Suprapubic skin (tissue), 4 donors: ENCODE results near the gene SPECC1L. TPM values are rescaled to one million over a fixed set of nuclear protein-coding genes. Genes with fewer than 3 reads are reported as not detected.

Experiments
- DNase-seq, 2 donors: peaks; one replicate each; pipeline ENCODE4 v3.0.0-alpha.2; 2019; ENCODE audit warnings: low spot score in 2 of 2
- H3K27ac ChIP-seq: fragments of 200-600 bp; sonication (generic); one replicate; pipeline ENCODE4 v1.5.1; 2019
- H3K27me3 ChIP-seq: fragments of 200-600 bp; sonication (generic); one replicate; pipeline ENCODE4 v1.5.1; 2019
- H3K36me3 ChIP-seq: fragments of 200-600 bp; sonication (generic); one replicate; pipeline ENCODE4 v1.5.1; 2019
- H3K4me1 ChIP-seq: fragments of 200-600 bp; sonication (generic); one replicate; pipeline ENCODE4 v1.5.1; 2019
- H3K4me3 ChIP-seq: fragments of 200-600 bp; sonication (generic); one replicate; pipeline ENCODE4 v1.5.1; 2019; ENCODE audit warnings: mild to moderate bottlenecking
- H3K9me3 ChIP-seq: fragments of 200-600 bp; sonication (generic); one replicate; pipeline ENCODE4 v1.5.1; 2019
- CTCF ChIP-seq, 2 donors: fragments of 200-600 bp in 1 of 2; fragments of 450-650 bp in 1 of 2; sonication (generic) in 1 of 2; IDR thresholded peaks; one replicate each; pipeline ENCODE4 v1.5.1; 2016 to 2019; ENCODE audit warnings: antibody characterized with exemption in 2 of 2, mild to moderate bottlenecking in 1 of 2, moderate library complexity in 1 of 2
- EP300 ChIP-seq: sonication (generic); formaldehyde crosslinking; IDR thresholded peaks from one replicate; pipeline ENCODE4 v1.6.1; 2017; ENCODE audit warnings: antibody characterized with exemption
- POLR2A ChIP-seq, 2 donors: fragments of 450-650 bp; IDR thresholded peaks; one replicate each; pipeline ENCODE4 v1.6.1; 2017; ENCODE audit warnings: antibody characterized with exemption in 2 of 2, mild to moderate bottlenecking in 2 of 2, moderate library complexity in 2 of 2
- POLR2AphosphoS5 ChIP-seq, 3 donors: sonication (generic); formaldehyde crosslinking; IDR thresholded peaks; one replicate each; pipeline ENCODE4 v1.6.1; 2017; ENCODE audit warnings: antibody characterized with exemption in 3 of 3
- WGBS: methylation state at CpG from one replicate; pipeline ENCODE4 v1.1.5; 2018; 5-methylcytosine and 5-hydroxymethylcytosine counted together
- total RNA-seq, 4 donors: library from RNA; depleted of rRNA; stranded (reverse); fragments of >200 nt; gene quantifications; one replicate each; pipeline ENCODE4 v1.1.0, GENCODE V29; 2016

Gene SPECC1L
- total RNA-seq, 4 donors from 2014 or later, result 15.7 to 28.5 (median 21.4) TPM

- DNase-seq, result no peak
- 86% methylated on average over 1 of the region's 1 CpG for WGBS
- Histone ChIP-seq H3K9me3 (no peaks in the 10 kb centered on the region), H3K36me3 (no peaks in the 10 kb centered on the region), H3K4me3 (no peak overlapping the region), H3K27ac (no peak overlapping the region), H3K4me1 (peaks cover 6% of the 10 kb centered on the region), H3K27me3 (no peaks in the 10 kb centered on the region)
- TF ChIP-seq EP300, result no peak
- no peak for TF ChIP-seq POLR2A (IDR thresholded peaks at IDR 0.05)
- TF ChIP-seq CTCF (IDR thresholded peaks at IDR 0.05), result no peak
- TF ChIP-seq POLR2AphosphoS5 (IDR thresholded peaks at IDR 0.05), result no peak
These were observed 119.0 kb downstream of the SPECC1L start for GRCh38 chr22:24389680-24390079.

GRCh38 chr22:24390156-24390555 is 119.5 kb downstream of the SPECC1L start:
- no peak overlapping the region for H3K4me3 ChIP-seq
- TF ChIP-seq EP300, result no peak
- TF ChIP-seq POLR2AphosphoS5 (IDR thresholded peaks at IDR 0.05), result no peak
- TF ChIP-seq POLR2A (IDR thresholded peaks at IDR 0.05), result no peak
- TF ChIP-seq CTCF (IDR thresholded peaks at IDR 0.05), result no peak
- DNase-seq, result no peak
- no peaks in the 10 kb centered on the region for H3K9me3 ChIP-seq
- WGBS, result 94% methylated on average over 2 of the region's 2 CpGs
- H3K27me3 ChIP-seq, result no peaks in the 10 kb centered on the region
- H3K36me3 ChIP-seq, result no peaks in the 10 kb centered on the region
- H3K27ac ChIP-seq, result peak overlapping the region; percentile 40
- peaks cover 6% of the 10 kb centered on the region for H3K4me1 ChIP-seq

GRCh38 chr22:24390576-24390975 is 119.9 kb downstream of the SPECC1L start:
- no peak overlapping the region for H3K4me3 ChIP-seq
- peaks cover 6% of the 10 kb centered on the region for H3K4me1 ChIP-seq
- no peak for DNase-seq
- 67% methylated on average over 7 of the region's 7 CpGs for WGBS
- H3K36me3 ChIP-seq, result peaks cover under 1% of the 10 kb centered on the region
- TF ChIP-seq CTCF (IDR thresholded peaks at IDR 0.05), result no peak
- TF ChIP-seq POLR2AphosphoS5 (IDR thresholded peaks at IDR 0.05), result no peak
- TF ChIP-seq POLR2A (IDR thresholded peaks at IDR 0.05), result no peak
- TF ChIP-seq EP300, result no peak
- no peaks in the 10 kb centered on the region for H3K27me3 ChIP-seq
- peak overlapping the region; percentile 40 for H3K27ac ChIP-seq
- H3K9me3 ChIP-seq, result no peaks in the 10 kb centered on the region

GRCh38 chr22:24391836-24392217 is 121.2 kb downstream of the SPECC1L start:
- WGBS, result 78% methylated on average over 3 of the region's 3 CpGs
- H3K27ac ChIP-seq, result no peak overlapping the region
- no peak for TF ChIP-seq POLR2AphosphoS5 (IDR thresholded peaks at IDR 0.05)
- TF ChIP-seq CTCF (IDR thresholded peaks at IDR 0.05), result no peak
- TF ChIP-seq POLR2A (IDR thresholded peaks at IDR 0.05), result no peak
- TF ChIP-seq EP300, result no peak

GRCh38 chr22:24392218-24392931 is 121.7 kb downstream of the SPECC1L start:
- Histone ChIP-seq H3K27me3 (no peaks in the 10 kb centered on the region), H3K36me3 (peaks cover 17% of the 10 kb centered on the region), H3K27ac (no peak overlapping the region), H3K4me3 (no peak overlapping the region), H3K4me1 (peaks cover 6% of the 10 kb centered on the region), H3K9me3 (no peaks in the 10 kb centered on the region)
- no peak for TF ChIP-seq POLR2A (IDR thresholded peaks at IDR 0.05)
- TF ChIP-seq CTCF (IDR thresholded peaks at IDR 0.05), result no peak
- no peak for TF ChIP-seq POLR2AphosphoS5 (IDR thresholded peaks at IDR 0.05)
- no peak for TF ChIP-seq EP300
- DNase-seq, result no peak
- 81% methylated on average over 4 of the region's 4 CpGs for WGBS

More at GRCh38 chr22:24391836-24392217, 121.2 kb downstream of the SPECC1L start:
- Histone ChIP-seq H3K4me3 (no peak overlapping the region), H3K9me3 (no peaks in the 10 kb centered on the region), H3K36me3 (peaks cover 13% of the 10 kb centered on the region), H3K4me1 (peaks cover 6% of the 10 kb centered on the region), H3K27me3 (no peaks in the 10 kb centered on the region)
- DNase-seq, result no peak
